Measurements from ENCODE around the gene KLHL2.
"Not testable (repeated sequence)": the region's sequence is repeated elsewhere in the genome, so short reads cannot be mapped to it uniquely, and the experiment has no call there.

DNA sequence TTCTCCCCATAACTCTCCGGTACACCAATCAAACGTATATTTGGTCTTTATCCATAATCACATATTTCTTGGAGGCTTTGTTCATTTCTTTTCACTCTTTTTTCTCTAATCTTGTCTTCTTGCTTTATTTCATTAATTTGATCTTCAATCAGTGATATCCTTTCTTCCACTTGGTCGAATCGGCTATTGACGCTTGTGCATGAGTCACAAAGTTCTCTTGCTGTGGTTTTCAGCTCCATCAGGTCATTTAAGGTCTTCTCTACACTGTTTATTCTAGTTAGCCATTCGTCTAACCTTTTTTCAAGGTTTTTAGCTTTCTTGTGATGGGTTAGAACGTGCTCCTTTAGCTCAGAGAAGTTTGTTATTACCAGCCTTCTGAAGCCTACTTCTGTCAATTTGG is 62.6 kb downstream of the KLHL2 start:
- not testable (repeated sequence) for TF ChIP-seq GABPA (IDR thresholded peaks at IDR 0.05; ENCODE audit: low read depth); POLR2AphosphoS5 (IDR thresholded peaks at IDR 0.05; ENCODE audit: low read depth); REST (IDR thresholded peaks at IDR 0.05; ENCODE audit: insufficient replicate concordance, low read depth); SPI1 (IDR thresholded peaks at IDR 0.05; ENCODE audit: borderline replicate concordance, low read depth)
- TF ChIP-seq, protein P1, sequence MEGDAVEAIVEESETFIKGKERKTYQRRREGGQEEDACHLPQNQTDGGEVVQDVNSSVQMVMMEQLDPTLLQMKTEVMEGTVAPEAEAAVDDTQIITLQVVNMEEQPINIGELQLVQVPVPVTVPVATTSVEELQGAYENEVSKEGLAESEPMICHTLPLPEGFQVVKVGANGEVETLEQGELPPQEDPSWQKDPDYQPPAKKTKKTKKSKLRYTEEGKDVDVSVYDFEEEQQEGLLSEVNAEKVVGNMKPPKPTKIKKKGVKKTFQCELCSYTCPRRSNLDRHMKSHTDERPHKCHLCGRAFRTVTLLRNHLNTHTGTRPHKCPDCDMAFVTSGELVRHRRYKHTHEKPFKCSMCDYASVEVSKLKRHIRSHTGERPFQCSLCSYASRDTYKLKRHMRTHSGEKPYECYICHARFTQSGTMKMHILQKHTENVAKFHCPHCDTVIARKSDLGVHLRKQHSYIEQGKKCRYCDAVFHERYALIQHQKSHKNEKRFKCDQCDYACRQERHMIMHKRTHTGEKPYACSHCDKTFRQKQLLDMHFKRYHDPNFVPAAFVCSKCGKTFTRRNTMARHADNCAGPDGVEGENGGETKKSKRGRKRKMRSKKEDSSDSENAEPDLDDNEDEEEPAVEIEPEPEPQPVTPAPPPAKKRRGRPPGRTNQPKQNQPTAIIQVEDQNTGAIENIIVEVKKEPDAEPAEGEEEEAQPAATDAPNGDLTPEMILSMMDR (IDR thresholded peaks at IDR 0.05; ENCODE audit: insufficient read depth, low read length): not testable (repeated sequence)

Measured in HL-60 (cell line).